LNCAP (cell line): ENCODE measurements around the gene P2RY8.

Source experiments
- CTCF ChIP-seq: fragments of 450-650 bp; IDR thresholded peaks from 2 replicates; pipeline ENCODE4 v1.5.1; 2017; ENCODE audit warnings: mild to moderate bottlenecking

The P2RY8 gene

GRCh38 chrX:1472975-1473374 lies 64.0 kb downstream of the P2RY8 start:
- TF ChIP-seq CTCF = no peak

- TF ChIP-seq CTCF = no peak
Observed at GRCh38 chrX:1468250-1468772, 68.7 kb downstream of the P2RY8 start.

GRCh38 chrX:1466971-1467561 lies 69.9 kb downstream of the P2RY8 start:
- TF ChIP-seq CTCF = no peak

DNA sequence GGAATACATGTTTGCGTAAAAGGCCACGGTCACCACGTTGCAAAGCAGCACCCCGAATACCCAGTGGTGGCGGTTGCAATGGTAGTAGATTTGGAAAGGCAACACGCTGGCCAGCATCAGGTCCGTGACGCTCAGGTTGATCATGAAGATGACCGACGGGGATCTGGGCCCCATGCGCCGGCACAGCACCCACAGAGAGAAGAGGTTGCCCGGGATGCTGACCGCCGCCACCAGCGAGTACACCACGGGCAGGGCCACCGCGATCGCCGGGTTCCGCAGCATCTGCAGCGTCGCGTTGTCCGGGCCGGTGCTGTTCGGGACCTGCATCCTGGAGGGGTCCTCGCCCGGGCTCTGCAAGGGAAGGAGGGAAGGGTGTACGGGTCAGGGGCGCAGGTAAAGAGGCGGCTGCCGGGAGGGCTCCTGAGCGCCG lies 70.7 kb downstream of the P2RY8 start:
- no peak for TF ChIP-seq CTCF

- TF ChIP-seq CTCF = no peak
Observed at GRCh38 chrX:1465286-1466231, 71.4 kb downstream of the P2RY8 start.

- no peak for TF ChIP-seq CTCF
Observed at GRCh38 chrX:1464971-1465285, 72.1 kb downstream of the P2RY8 start.

DNA sequence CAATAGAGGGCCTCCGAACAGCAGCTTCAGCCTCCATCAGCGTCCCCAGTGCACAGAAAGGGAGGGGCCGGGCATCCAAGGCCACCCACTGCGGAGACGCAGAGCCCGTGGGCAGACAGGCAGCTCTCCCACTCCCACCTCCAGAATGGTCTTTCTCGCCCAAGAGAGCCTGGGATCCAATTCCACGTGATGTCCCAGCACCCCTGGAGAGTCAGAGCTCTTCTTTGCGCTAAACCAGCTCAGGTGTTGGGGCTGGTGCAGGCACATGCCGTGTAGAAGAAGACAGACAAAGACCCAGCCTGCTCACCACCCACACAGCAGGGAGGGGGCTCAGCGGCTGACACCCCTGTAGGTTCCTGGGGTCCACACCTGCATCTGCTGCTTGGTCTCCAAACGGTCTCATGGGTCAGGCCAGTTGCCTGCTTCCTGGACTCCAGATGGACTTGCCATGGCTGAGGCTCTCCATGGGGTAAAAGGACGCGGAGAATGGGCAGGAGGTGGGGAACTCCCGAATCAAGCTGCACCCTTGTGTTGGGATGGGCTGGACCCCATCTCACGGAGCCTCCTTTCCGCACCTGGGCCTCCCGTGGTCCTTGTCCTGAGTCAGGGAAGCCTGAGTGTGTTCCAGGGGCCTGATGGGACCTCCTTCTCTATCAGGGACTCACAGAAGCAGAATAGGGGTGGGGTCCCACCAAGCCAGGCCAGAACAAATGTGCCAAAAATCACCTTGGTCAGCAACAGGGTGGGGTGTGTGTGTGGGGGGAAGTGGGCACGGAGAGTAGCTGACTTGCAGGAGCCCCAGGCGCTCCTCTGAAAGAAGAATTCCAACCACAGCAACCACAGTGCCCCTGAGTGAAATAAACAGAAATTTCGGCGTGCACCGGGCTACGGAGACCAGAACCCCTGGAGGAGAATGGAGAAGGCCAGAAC lies 72.7 kb downstream of the P2RY8 start:
- no peak for TF ChIP-seq CTCF
